ENCODE measurements around the gene MTCH1. TPM values are rescaled to one million over a fixed set of nuclear protein-coding genes. Genes with fewer than 3 reads are reported as not detected.

The MTCH1 gene
- total RNA-seq, 4 donors from 2014 or later, result 185 to 242 (median 199) TPM

DNA sequence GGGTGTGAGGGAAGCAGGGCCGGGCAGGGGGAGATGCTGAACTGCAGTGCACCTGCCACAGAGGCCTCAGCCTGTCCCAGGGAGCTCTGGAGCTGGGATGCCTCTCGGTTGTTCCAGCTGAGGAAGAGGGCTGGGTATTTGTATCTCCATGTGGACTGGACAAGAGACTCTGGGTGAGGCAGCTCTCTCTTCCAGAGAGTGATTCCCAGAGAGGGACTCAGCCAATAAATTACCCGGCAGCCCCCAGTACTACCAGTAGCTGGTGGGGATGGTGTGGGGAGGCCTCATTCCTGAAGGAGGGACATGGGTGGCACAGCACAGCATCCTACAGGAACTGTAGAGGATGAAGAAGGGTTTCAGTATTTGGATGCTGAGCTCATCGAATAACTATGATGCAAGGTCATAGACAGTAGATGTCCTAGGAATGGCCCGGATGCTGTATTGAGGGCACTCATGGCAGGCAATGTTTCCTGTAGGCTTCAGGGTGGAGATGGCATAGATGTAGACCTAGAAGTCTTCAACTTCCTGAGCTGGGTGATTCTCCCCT is 20.9 kb upstream of the MTCH1 start:
- 69 to 90% methylated on average over 2 to 3 of the region's 5 CpGs for WGBS, 2 donors (ENCODE audit: low coverage in 1 of 2)
- Histone ChIP-seq H3K9me3 (no peaks in the 10 kb centered on the region), H3K36me3 (no peaks in the 10 kb centered on the region), H3K27ac (no peak overlapping the region), H3K4me1 (no peaks in the 10 kb centered on the region), H3K4me3 (peak overlapping the region in 1 of 2 donors; percentile 39), H3K27me3 (no peaks in the 10 kb centered on the region)
- TF ChIP-seq POLR2A (IDR thresholded peaks at IDR 0.05), result no peak
- ATAC-seq, result no peak

- no peaks in the 10 kb centered on the region for H3K36me3 ChIP-seq
- TF ChIP-seq, protein P1, sequence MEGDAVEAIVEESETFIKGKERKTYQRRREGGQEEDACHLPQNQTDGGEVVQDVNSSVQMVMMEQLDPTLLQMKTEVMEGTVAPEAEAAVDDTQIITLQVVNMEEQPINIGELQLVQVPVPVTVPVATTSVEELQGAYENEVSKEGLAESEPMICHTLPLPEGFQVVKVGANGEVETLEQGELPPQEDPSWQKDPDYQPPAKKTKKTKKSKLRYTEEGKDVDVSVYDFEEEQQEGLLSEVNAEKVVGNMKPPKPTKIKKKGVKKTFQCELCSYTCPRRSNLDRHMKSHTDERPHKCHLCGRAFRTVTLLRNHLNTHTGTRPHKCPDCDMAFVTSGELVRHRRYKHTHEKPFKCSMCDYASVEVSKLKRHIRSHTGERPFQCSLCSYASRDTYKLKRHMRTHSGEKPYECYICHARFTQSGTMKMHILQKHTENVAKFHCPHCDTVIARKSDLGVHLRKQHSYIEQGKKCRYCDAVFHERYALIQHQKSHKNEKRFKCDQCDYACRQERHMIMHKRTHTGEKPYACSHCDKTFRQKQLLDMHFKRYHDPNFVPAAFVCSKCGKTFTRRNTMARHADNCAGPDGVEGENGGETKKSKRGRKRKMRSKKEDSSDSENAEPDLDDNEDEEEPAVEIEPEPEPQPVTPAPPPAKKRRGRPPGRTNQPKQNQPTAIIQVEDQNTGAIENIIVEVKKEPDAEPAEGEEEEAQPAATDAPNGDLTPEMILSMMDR (IDR thresholded peaks at IDR 0.05), result no peak
- TF ChIP-seq POLR2A (IDR thresholded peaks at IDR 0.05), result no peak
- TF ChIP-seq POLR2AphosphoS5 (IDR thresholded peaks at IDR 0.05), result no peak
- no peak for TF ChIP-seq EP300 (IDR thresholded peaks at IDR 0.05)
- no peaks in the 10 kb centered on the region for H3K27me3 ChIP-seq
- no peak for ATAC-seq
- H3K4me1 ChIP-seq, result no peaks in the 10 kb centered on the region
- H3K4me3 ChIP-seq, result peak overlapping the region in 1 of 2 donors; percentile 39
- WGBS, 2 donors (ENCODE audit: low coverage in 1 of 2), result 73 to 84% methylated on average over 5 to 7 of the region's 13 CpGs
- no peaks in the 10 kb centered on the region for H3K9me3 ChIP-seq
- peak overlapping the region in 1 of 4 donors; percentile 23 for H3K27ac ChIP-seq
Measured at GRCh38 chr6:37005827-37006567, 20.0 kb upstream of the MTCH1 start.

DNA sequence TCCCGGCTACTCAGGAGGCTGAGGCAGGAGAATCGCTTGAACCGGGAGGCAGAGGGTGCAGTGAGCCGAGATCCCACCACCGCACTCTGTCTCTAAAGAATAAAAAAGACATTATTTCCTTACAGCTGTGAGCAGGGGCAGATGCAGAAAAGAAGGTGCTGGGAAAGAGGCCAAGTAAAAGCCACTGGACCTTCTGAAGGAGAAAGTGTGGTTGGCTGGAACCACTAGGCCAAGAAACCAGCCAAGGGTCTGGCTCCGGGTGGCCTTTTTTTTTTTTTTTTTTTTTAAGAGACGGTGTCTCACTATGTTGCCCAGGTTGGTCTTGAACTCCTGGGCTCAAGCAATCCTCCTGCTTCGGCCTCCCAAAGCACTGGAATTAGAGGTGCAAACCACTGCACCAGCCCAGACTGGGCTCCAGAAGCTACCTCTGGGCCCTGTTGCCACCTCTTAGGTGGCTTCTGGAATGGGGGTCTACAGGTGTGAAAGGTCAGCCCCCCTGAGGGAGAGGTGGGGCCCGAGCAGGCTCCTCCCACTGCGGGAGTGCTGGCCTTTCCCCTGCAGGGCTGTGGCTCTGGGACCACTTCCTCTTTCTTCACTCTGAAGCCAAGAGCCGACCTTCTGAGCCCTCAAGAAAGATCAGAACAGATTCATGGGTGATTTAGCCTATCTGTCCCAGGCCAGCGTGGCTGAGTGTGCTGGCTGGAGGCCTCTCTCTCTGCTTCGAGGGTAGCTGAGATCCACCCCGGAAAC is 19.2 kb upstream of the MTCH1 start, which contains the start of gene FGD2:
FGD2 (plus strand) TSS at position 595 of the 750 bp plus-strand sequence. CDS start 163 bp downstream, outside the sequence.
- Histone ChIP-seq H3K27ac (peak within 1 kb of the TSS in 1 of 4 donors; percentile 23), H3K4me3 (peak within 1 kb of the TSS in 1 of 2 donors; percentile 39)
- WGBS, 2 donors (ENCODE audit: low coverage in 1 of 2), result 76 to 82% methylated on average over 6 to 8 of the region's 14 CpGs

GRCh38 chr6:37004044-37004980 is 18.3 kb upstream of the MTCH1 start:
- Histone ChIP-seq H3K9me3 (no peaks in the 10 kb centered on the region), H3K27ac (no peak overlapping the region), H3K36me3 (no peaks in the 10 kb centered on the region), H3K4me3 (no peak overlapping the region), H3K4me1 (no peaks in the 10 kb centered on the region), H3K27me3 (no peaks in the 10 kb centered on the region)
- 70 to 96% methylated on average over 2 to 4 of the region's 11 CpGs for WGBS, 2 donors (ENCODE audit: low coverage in 1 of 2)
- no peak for ATAC-seq
- TF ChIP-seq, protein P1 (IDR thresholded peaks at IDR 0.05), result no peak
- TF ChIP-seq EP300 (IDR thresholded peaks at IDR 0.05) (no peak), POLR2AphosphoS5 (IDR thresholded peaks at IDR 0.05) (no peak), POLR2A (IDR thresholded peaks at IDR 0.05) (no peak)

More for the DNA sequence above, 19.2 kb upstream of the MTCH1 start, which contains the start of gene FGD2:
- H3K36me3 ChIP-seq, result no peaks in the 10 kb centered on the region
- no peaks in the 10 kb centered on the region for H3K9me3 ChIP-seq
- no peaks in the 10 kb centered on the region for H3K27me3 ChIP-seq
- no peak for TF ChIP-seq POLR2A (IDR thresholded peaks at IDR 0.05)
- no peak for TF ChIP-seq POLR2AphosphoS5 (IDR thresholded peaks at IDR 0.05)
- TF ChIP-seq, protein P1 (IDR thresholded peaks at IDR 0.05), result no peak
- no peak for TF ChIP-seq EP300 (IDR thresholded peaks at IDR 0.05)
- no peak for ATAC-seq
- no peaks in the 10 kb centered on the region for H3K4me1 ChIP-seq
